SK-N-SH (cell line): ENCODE results near the gene MRTFB.

ENCODE experiments used
- CHD2 ChIP-seq: fragments of 150-350 bp; IDR thresholded peaks from 2 replicates; pipeline ENCODE4 v1.6.1; 2018; ENCODE audit warnings: low read length; ENCODE audit not compliant: partially characterized antibody
- CTCF ChIP-seq: fragments of 200-600 bp; sonication (generic); IDR thresholded peaks from 2 replicates; pipeline ENCODE4 v1.6.1; 2017; ENCODE audit warnings: antibody characterized with exemption, mild to moderate bottlenecking, moderate library complexity
- EP300 ChIP-seq, 2 experiments: IDR thresholded peaks; 2 replicates each; pipeline versions ENCODE4 v1.4.0 to v1.6.1; 2012; ENCODE audit warnings: borderline replicate concordance in 1 of 2, low read depth in 1 of 2, low read length in 1 of 2
- EZH2phosphoT487 ChIP-seq: fragments of 200-600 bp; sonication (generic); IDR thresholded peaks from 2 replicates; pipeline ENCODE4 v1.6.1; 2017; ENCODE audit warnings: low read depth, mixed run types, mild to moderate bottlenecking, antibody characterized with exemption, moderate library complexity, borderline replicate concordance
- GATA2 ChIP-seq: sonication (generic); formaldehyde crosslinking; IDR thresholded peaks from 2 replicates; pipeline ENCODE4 v1.5.0; 2020; ENCODE audit warnings: mild to moderate bottlenecking, missing genetic modification reagents
- JUND ChIP-seq: IDR thresholded peaks from 2 replicates; pipeline ENCODE4 v1.4.0; 2012
- MAX ChIP-seq: IDR thresholded peaks from 2 replicates; pipeline ENCODE4 v1.4.0; 2012; ENCODE audit warnings: low read depth
- NFIC ChIP-seq: IDR thresholded peaks from 2 replicates; pipeline ENCODE4 v1.4.0; 2012; ENCODE audit warnings: borderline replicate concordance
- POLR2AphosphoS5 ChIP-seq: IDR thresholded peaks from 2 replicates; pipeline ENCODE4 v1.6.1; 2012; ENCODE audit warnings: low read depth, low read length

GRCh38 chr16:14026572-14027285 is 44.4 kb upstream of the MRTFB start:
- TF ChIP-seq NFIC (no peak), CHD2 (no peak), EP300 (IDR thresholded peaks at IDR 0.05; ENCODE audit: borderline replicate concordance in 1 of 2, low read depth in 1 of 2, low read length in 1 of 2) (no peak), CTCF (no peak), POLR2AphosphoS5 (no peak), GATA2 (CRISPR knock-in tag) (no peak), EZH2phosphoT487 (no peak), JUND (no peak), MAX (no peak)
